ENCODE data around the gene SLC25A43. TPM values are rescaled to one million over a fixed set of nuclear protein-coding genes. Genes with fewer than 3 reads are reported as not detected.
"Not testable (repeated sequence)": the region's sequence is repeated elsewhere in the genome, so short reads cannot be mapped to it uniquely, and the experiment has no call there.

SLC25A43 gene
- 10.6 and 10.7 TPM in 2 replicates for total RNA-seq

GRCh38 chrX:119398974-119399771, at the start of gene SLC25A43:
SLC25A43 (plus strand) TSS chrX:119399336; CDS start chrX:119399404, 68 bp downstream.
- H3K4me3 Mint-ChIP-seq = peak within 1 kb of the TSS; percentile 92
- peak; percentile 80 for DNase-seq
- intact Hi-C loops (cut with micrococcal nuclease) = loop anchor here (5.0 to 10.0 kb wide), 2 partner anchors 68 to 154 kb away; partner anchors contain the start of gene SLC25A5

GRCh38 chrX:119359618-119360382, 39.3 kb upstream of the SLC25A43 start:
- intact Hi-C loops (cut with micrococcal nuclease) = no loop called here

More at GRCh38 chrX:119398974-119399771, at the start of gene SLC25A43:
- H3K27ac Mint-ChIP-seq = peak within 1 kb of the TSS; percentile 90
- H3K27me3 Mint-ChIP-seq = peaks cover 2% of the 10 kb centered on the region
- peaks cover 14% of the 10 kb centered on the region for H3K4me1 Mint-ChIP-seq
- no peaks in the 10 kb centered on the region for H3K36me3 Mint-ChIP-seq (ENCODE audit: low read depth)
- H3K9me3 Mint-ChIP-seq = no peaks in the 10 kb centered on the region

GRCh38 chrX:119361451-119361850, 37.7 kb upstream of the SLC25A43 start:
- H3K27me3 Mint-ChIP-seq; intact Hi-C loops (cut with micrococcal nuclease); H3K4me3 Mint-ChIP-seq; DNase-seq; H3K9me3 Mint-ChIP-seq; H3K36me3 Mint-ChIP-seq (ENCODE audit: low read depth); H3K27ac Mint-ChIP-seq; H3K4me1 Mint-ChIP-seq: not testable (repeated sequence)

More at GRCh38 chrX:119359618-119360382, 39.3 kb upstream of the SLC25A43 start:
- Mint-ChIP-seq H3K27me3 (peaks cover 4% of the 10 kb centered on the region), H3K36me3 (ENCODE audit: low read depth) (no peaks in the 10 kb centered on the region), H3K4me1 (no peaks in the 10 kb centered on the region), H3K4me3 (no peak overlapping the region), H3K9me3 (no peaks in the 10 kb centered on the region), H3K27ac (no peak overlapping the region)
- no peak for DNase-seq

- H3K4me1 Mint-ChIP-seq; H3K4me3 Mint-ChIP-seq; H3K9me3 Mint-ChIP-seq; H3K36me3 Mint-ChIP-seq (ENCODE audit: low read depth); intact Hi-C loops (cut with micrococcal nuclease); DNase-seq; H3K27ac Mint-ChIP-seq; H3K27me3 Mint-ChIP-seq: not testable (repeated sequence)
Measured at GRCh38 chrX:119362074-119362473, 37.1 kb upstream of the SLC25A43 start.

- Mint-ChIP-seq H3K9me3 (no peaks in the 10 kb centered on the region), H3K36me3 (ENCODE audit: low read depth) (no peaks in the 10 kb centered on the region), H3K27ac (no peak overlapping the region), H3K4me1 (no peaks in the 10 kb centered on the region), H3K4me3 (no peak overlapping the region), H3K27me3 (peaks cover 2% of the 10 kb centered on the region)
- DNase-seq = no peak
- intact Hi-C loops (cut with micrococcal nuclease) = no loop called here
Measured at GRCh38 chrX:119363391-119363790, 35.7 kb upstream of the SLC25A43 start.

GRCh38 chrX:119371861-119372260, 27.3 kb upstream of the SLC25A43 start:
- H3K27me3 Mint-ChIP-seq = peaks cover 15% of the 10 kb centered on the region
- H3K9me3 Mint-ChIP-seq; H3K4me3 Mint-ChIP-seq; intact Hi-C loops (cut with micrococcal nuclease); H3K4me1 Mint-ChIP-seq; DNase-seq; H3K27ac Mint-ChIP-seq; H3K36me3 Mint-ChIP-seq (ENCODE audit: low read depth): not testable (repeated sequence)

GRCh38 chrX:119374736-119375135, 24.4 kb upstream of the SLC25A43 start:
- no peak for DNase-seq
- no peaks in the 10 kb centered on the region for H3K9me3 Mint-ChIP-seq
- H3K4me1 Mint-ChIP-seq = peaks cover 2% of the 10 kb centered on the region
- H3K27ac Mint-ChIP-seq = no peak overlapping the region
- H3K27me3 Mint-ChIP-seq = peaks cover 16% of the 10 kb centered on the region
- H3K4me3 Mint-ChIP-seq = no peak overlapping the region
- H3K36me3 Mint-ChIP-seq (ENCODE audit: low read depth) = no peaks in the 10 kb centered on the region
- intact Hi-C loops (cut with micrococcal nuclease) = no loop called here

- H3K4me3 Mint-ChIP-seq = no peak overlapping the region
- intact Hi-C loops (cut with micrococcal nuclease) = no loop called here
- peaks cover 16% of the 10 kb centered on the region for H3K27me3 Mint-ChIP-seq
Measured at GRCh38 chrX:119375561-119375960, 23.6 kb upstream of the SLC25A43 start.

GRCh38 chrX:119376312-119376711, 22.8 kb upstream of the SLC25A43 start:
- H3K27ac Mint-ChIP-seq = no peak overlapping the region
- no peaks in the 10 kb centered on the region for H3K9me3 Mint-ChIP-seq
- no peak for DNase-seq
- H3K27me3 Mint-ChIP-seq = peaks cover 18% of the 10 kb centered on the region
- intact Hi-C loops (cut with micrococcal nuclease) = no loop called here
- H3K36me3 Mint-ChIP-seq (ENCODE audit: low read depth) = no peaks in the 10 kb centered on the region
- peaks cover 2% of the 10 kb centered on the region for H3K4me1 Mint-ChIP-seq
- no peak overlapping the region for H3K4me3 Mint-ChIP-seq

More at GRCh38 chrX:119375561-119375960, 23.6 kb upstream of the SLC25A43 start:
- H3K4me1 Mint-ChIP-seq = peaks cover 2% of the 10 kb centered on the region
- H3K27ac Mint-ChIP-seq = no peak overlapping the region
- H3K36me3 Mint-ChIP-seq (ENCODE audit: low read depth) = no peaks in the 10 kb centered on the region
- H3K9me3 Mint-ChIP-seq = no peaks in the 10 kb centered on the region
- no peak for DNase-seq

- Mint-ChIP-seq H3K4me3 (no peak overlapping the region), H3K27ac (no peak overlapping the region), H3K9me3 (no peaks in the 10 kb centered on the region), H3K27me3 (peaks cover 5% of the 10 kb centered on the region), H3K36me3 (ENCODE audit: low read depth) (no peaks in the 10 kb centered on the region), H3K4me1 (no peaks in the 10 kb centered on the region)
- intact Hi-C loops (cut with micrococcal nuclease) = no loop called here
- DNase-seq = no peak
Measured at GRCh38 chrX:119381349-119381944, 17.7 kb upstream of the SLC25A43 start.

GRCh38 chrX:119382606-119383005, 16.5 kb upstream of the SLC25A43 start:
- Mint-ChIP-seq H3K9me3 (no peaks in the 10 kb centered on the region), H3K36me3 (ENCODE audit: low read depth) (no peaks in the 10 kb centered on the region), H3K27ac (no peak overlapping the region), H3K4me1 (no peaks in the 10 kb centered on the region), H3K4me3 (no peak overlapping the region), H3K27me3 (peaks cover 1% of the 10 kb centered on the region)
- no peak for DNase-seq
- intact Hi-C loops (cut with micrococcal nuclease) = no loop called here

- not testable (repeated sequence) for H3K9me3 Mint-ChIP-seq
Measured at GRCh38 chrX:119386685-119387084, 12.5 kb upstream of the SLC25A43 start.

GRCh38 chrX:119387426-119387825, 11.7 kb upstream of the SLC25A43 start:
- H3K4me3 Mint-ChIP-seq; H3K36me3 Mint-ChIP-seq (ENCODE audit: low read depth); H3K9me3 Mint-ChIP-seq; H3K27me3 Mint-ChIP-seq; intact Hi-C loops (cut with micrococcal nuclease); H3K27ac Mint-ChIP-seq; DNase-seq; H3K4me1 Mint-ChIP-seq: not testable (repeated sequence)

More at GRCh38 chrX:119386685-119387084, 12.5 kb upstream of the SLC25A43 start:
- H3K4me3 Mint-ChIP-seq; H3K4me1 Mint-ChIP-seq; H3K27ac Mint-ChIP-seq; H3K27me3 Mint-ChIP-seq; DNase-seq; H3K36me3 Mint-ChIP-seq (ENCODE audit: low read depth); intact Hi-C loops (cut with micrococcal nuclease): not testable (repeated sequence)

GRCh38 chrX:119389214-119389613, 9.9 kb upstream of the SLC25A43 start:
- H3K4me1 Mint-ChIP-seq = no peaks in the 10 kb centered on the region
- H3K36me3 Mint-ChIP-seq (ENCODE audit: low read depth) = no peaks in the 10 kb centered on the region
- H3K9me3 Mint-ChIP-seq = no peaks in the 10 kb centered on the region
- H3K4me3 Mint-ChIP-seq = no peak overlapping the region
- DNase-seq = no peak
- intact Hi-C loops (cut with micrococcal nuclease) = no loop called here
- peaks cover 2% of the 10 kb centered on the region for H3K27me3 Mint-ChIP-seq
- H3K27ac Mint-ChIP-seq = no peak overlapping the region
